ENCODE data around the gene FASN. TPM values are rescaled to one million over a fixed set of nuclear protein-coding genes. Genes with fewer than 3 reads are reported as not detected.

Gene FASN
- polyA plus RNA-seq, 2 of the 4 experiments (the other 2 are of a cell fraction) = 12.9 to 169 TPM

GRCh38 chr17:82092094-82092586 is 5.9 kb downstream of the FASN start:
- Histone ChIP-seq H3K4me1 (peaks cover 18% of the 10 kb centered on the region), H3K27ac (no peak overlapping the region), H3K9me3 (no peaks in the 10 kb centered on the region), H3K4me3 (no peak overlapping the region), H3K4me2 (no peak overlapping the region)
- 95% methylated on average over 13 of the region's 23 CpGs for WGBS (ENCODE audit: missing lambda C conversion rate)
- CTCF ChIA-PET = interaction anchor here (0.8 to 3.0 kb wide), 4 partner anchors 15 to 133 kb away, joined by 4 to 16 read pairs (median 4); partner anchors contain the start of gene RAC3
- TF ChIP-seq NPAS2 (CRISPR knock-in tag; IDR thresholded peaks at IDR 0.05; ENCODE audit: borderline replicate concordance) (no peak), EHMT2 (IDR thresholded peaks at IDR 0.05; ENCODE audit: low read depth) (no peak)
- FAIRE-seq (no peak), ATAC-seq (no peak), DNase-seq (ENCODE audit: low read depth in 1 of 2, low spot score in 1 of 2) (no peak)
- POLR2A ChIA-PET = no interaction called here

- ChIA-PET POLR2A (no interaction called here), CTCF (interaction anchor here (1.2 to 3.0 kb wide), 3 partner anchors 61 to 132 kb away, joined by 4 to 16 read pairs (median 4); partner anchors contain the start of gene RAC3)
- TF ChIP-seq NFE2L2 (conservative IDR thresholded peaks at IDR 0.05; ENCODE audit: low read length) (no peak), RFX5 (IDR thresholded peaks at IDR 0.05) (no peak), JUN (IDR thresholded peaks at IDR 0.05) (no peak), SREBF2 (IDR thresholded peaks at IDR 0.05) (no peak), HDAC2 (IDR thresholded peaks at IDR 0.05) (no peak), ESRRA (IDR thresholded peaks at IDR 0.05; ENCODE audit: borderline replicate concordance, low read length) (no peak), FOSB (CRISPR knock-in tag; IDR thresholded peaks at IDR 0.05) (no peak), HMGXB4 (CRISPR knock-in tag; IDR thresholded peaks at IDR 0.05; ENCODE audit: borderline replicate concordance) (no peak), USF2 (IDR thresholded peaks at IDR 0.05) (no peak)
- no peak for FAIRE-seq
- Histone ChIP-seq H3K27ac (no peak overlapping the region), H3K9me3 (no peaks in the 10 kb centered on the region), H3K4me2 (no peak overlapping the region), H3K4me3 (no peak overlapping the region), H3K4me1 (peaks cover 14% of the 10 kb centered on the region)
- no peak for DNase-seq (ENCODE audit: low read depth in 1 of 2, low spot score in 1 of 2)
- ATAC-seq = no peak
- 95% methylated on average over 16 of the region's 37 CpGs for WGBS (ENCODE audit: missing lambda C conversion rate)
Observed at GRCh38 chr17:82091264-82092066, 6.6 kb downstream of the FASN start.

- no peaks in the 10 kb centered on the region for H3K9me3 ChIP-seq
- ChIA-PET POLR2A (no interaction called here), CTCF (interaction anchor here (1.2 to 3.0 kb wide), 4 partner anchors 12 to 63 kb away, joined by 4 to 16 read pairs (median 8); partner anchors contain the start of genes DCXR and RAC3)
- H3K27ac ChIP-seq = no peak overlapping the region
- ATAC-seq (no peak), FAIRE-seq (no peak), DNase-seq (ENCODE audit: low read depth in 1 of 2, low spot score in 1 of 2) (no peak)
- TF ChIP-seq PBX3 (IDR thresholded peaks at IDR 0.05) = no peak
- TF ChIP-seq FOSL2 (IDR thresholded peaks at IDR 0.05) = no peak
- TF ChIP-seq FOSL2 (CRISPR knock-in tag; IDR thresholded peaks at IDR 0.05) = no peak
- TF ChIP-seq SREBF2 (IDR thresholded peaks at IDR 0.05) = no peak
- no peak for TF ChIP-seq SMC3 (IDR thresholded peaks at IDR 0.05)
- peaks cover 6% of the 10 kb centered on the region for H3K4me1 ChIP-seq
- WGBS (ENCODE audit: missing lambda C conversion rate) = 96% methylated on average over 21 of the region's 29 CpGs
- no peak overlapping the region for H3K4me3 ChIP-seq
- no peak overlapping the region for H3K4me2 ChIP-seq
Observed at GRCh38 chr17:82090549-82091263, 7.3 kb downstream of the FASN start.

All from A549 (cell line).